NCI-H128 (cell line): ENCODE data around the gene AK5.
"Not testable (repeated sequence)": the region's sequence is repeated elsewhere in the genome, so short reads cannot be mapped to it uniquely, and the experiment has no call there.

ENCODE experiments used
- DNase-seq: peaks from one replicate; lab custom pipeline; 2025; ENCODE audit not compliant: unreplicated experiment; lab: John Stamatoyannopoulos, UW

The AK5 gene

GRCh38 chr1:77484926-77485325 is 203.1 kb downstream of the AK5 start:
- DNase-seq, result no peak

DNA sequence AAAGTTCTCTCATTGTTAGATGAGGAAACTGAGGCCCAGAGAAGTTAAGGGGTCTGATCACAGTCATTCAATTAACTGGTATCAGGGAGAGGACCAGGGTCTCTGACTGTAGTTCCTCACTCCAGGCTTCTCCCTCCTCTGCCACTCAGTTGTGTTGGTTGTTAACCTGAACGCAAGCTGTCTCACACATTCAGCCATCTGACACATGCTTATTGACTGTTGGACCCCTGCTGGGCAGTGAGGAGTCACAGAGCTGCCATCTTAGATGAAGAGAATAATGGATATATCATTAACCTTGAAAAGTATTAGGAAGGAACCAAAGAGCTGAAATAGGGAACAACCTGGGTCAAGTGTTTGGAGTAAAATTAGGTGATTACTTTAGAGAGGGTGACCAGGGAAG is 205.8 kb downstream of the AK5 start:
- no peak for DNase-seq

GRCh38 chr1:77489910-77490309 is 208.1 kb downstream of the AK5 start:
- DNase-seq, result no peak

- no peak for DNase-seq
Observed at GRCh38 chr1:77494026-77494425, 212.2 kb downstream of the AK5 start.

DNA sequence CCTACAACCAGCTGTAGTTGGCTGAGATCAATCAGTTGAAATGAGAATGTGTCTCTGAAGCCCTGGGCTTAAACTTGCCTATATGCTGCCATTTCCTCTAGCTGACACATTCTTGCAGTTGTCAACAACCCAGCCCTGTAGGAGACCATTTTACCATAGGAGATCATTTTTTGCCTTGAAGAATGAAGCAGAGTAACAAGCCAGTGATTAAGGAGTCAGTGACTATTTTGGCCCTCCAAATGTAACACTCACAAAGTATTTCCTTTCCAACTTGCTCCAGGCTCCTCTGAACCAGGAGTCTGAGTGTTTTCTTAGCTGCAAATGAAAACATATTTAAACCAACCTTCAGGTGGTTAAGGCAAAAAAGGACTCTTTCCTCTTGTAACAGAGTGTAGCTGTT is 217.1 kb downstream of the AK5 start:
- no peak for DNase-seq

DNA sequence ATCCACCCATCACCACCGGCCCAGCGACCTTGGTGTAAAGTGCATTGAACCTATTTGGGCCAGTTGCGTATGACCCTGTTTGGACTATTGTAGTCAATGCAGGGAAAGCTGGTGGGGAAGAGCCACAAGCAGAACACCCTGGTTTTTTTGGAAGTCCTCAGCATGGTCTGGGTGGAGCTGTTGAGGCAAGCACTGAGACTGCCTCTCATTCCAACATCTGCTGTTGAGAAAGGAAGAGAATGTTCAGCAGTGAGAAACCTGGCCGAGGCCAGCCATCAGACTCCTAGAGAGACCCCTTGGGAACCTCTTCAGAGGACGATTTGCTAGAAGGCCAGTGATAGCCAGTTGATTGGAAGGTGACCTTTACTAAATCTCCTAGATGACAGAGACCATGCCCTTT is 217.6 kb downstream of the AK5 start:
- DNase-seq, result no peak

DNA sequence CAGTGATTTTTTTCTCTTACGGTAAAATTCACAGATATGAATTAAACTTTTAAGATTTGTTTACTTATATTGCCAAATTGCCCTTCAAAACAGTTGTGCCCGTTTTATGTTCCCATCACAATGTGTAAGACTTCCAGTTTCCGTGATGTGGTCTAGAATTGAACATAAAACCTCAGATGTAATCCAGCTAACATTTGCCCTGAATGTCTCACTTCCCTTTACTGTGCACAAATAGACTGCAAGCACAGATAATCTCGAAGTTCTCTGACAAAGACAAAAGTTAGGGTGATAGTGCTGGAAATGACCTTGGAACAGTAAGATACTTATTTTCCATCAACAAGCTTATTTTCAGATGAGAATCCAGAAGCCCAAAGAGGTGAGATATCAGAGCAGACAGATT is 223.2 kb downstream of the AK5 start:
- no peak for DNase-seq

DNA sequence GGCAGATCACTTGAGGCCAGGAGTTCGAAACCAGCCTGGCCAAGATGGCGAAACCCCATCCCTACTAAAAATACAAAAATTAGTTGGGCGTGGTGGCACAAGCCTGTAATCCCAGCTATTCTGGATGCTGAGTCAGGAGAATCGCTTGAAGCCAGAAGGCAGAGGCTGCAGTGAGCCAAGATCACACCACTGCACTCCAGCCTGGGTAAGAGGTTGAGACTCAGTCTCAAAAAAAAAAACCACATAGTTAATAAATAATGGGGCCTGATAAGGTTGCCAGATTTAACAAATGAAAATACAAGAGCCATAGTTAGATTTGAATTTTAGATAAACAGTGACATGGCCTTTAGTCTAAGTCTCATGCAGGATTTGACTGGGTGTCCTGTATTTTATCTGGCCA is 225.0 kb downstream of the AK5 start:
- no peak for DNase-seq

DNA sequence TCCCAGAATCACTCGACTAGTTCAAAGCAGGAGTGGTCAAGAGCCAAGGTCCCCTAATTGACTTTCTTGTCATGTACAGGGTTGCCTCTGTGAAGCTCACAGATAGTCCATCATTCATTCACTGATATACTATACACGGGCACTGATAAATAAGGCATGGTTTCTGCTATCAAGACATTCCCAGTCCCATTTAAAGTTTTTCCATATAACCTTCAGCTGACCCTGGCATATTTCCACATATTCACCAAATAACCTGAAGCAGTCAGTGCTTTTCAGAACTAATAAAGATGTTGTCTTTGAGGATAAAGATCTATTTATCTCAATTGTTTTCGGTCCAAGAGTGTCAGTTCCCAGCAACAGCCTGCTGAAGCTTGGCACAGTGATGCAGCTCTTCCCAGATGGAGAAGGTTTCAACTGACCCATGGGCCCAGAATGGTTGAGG is 227.3 kb downstream of the AK5 start:
- DNase-seq, result no peak

GRCh38 chr1:77509898-77510297 is 228.1 kb downstream of the AK5 start:
- no peak for DNase-seq

- DNase-seq, result no peak
Observed at GRCh38 chr1:77511440-77511840, 229.6 kb downstream of the AK5 start.

DNA sequence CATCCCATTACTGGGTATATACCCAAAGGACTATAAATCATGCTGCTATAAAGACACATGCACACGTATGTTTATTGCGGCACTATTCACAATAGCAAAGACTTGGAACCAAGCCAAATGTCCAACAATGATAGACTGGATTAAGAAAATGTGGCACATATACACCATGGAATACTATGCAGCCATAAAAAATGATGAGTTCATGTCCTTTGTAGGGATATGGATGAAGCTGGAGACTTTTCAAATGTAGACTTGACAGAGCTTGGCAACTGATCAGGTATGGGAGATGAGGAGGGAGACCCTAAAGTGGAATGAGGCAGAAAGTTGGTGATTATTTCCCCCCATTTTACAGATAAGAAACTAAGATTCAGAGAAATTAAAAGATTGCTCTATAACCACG is 230.8 kb downstream of the AK5 start:
- not testable (repeated sequence) for DNase-seq

DNA sequence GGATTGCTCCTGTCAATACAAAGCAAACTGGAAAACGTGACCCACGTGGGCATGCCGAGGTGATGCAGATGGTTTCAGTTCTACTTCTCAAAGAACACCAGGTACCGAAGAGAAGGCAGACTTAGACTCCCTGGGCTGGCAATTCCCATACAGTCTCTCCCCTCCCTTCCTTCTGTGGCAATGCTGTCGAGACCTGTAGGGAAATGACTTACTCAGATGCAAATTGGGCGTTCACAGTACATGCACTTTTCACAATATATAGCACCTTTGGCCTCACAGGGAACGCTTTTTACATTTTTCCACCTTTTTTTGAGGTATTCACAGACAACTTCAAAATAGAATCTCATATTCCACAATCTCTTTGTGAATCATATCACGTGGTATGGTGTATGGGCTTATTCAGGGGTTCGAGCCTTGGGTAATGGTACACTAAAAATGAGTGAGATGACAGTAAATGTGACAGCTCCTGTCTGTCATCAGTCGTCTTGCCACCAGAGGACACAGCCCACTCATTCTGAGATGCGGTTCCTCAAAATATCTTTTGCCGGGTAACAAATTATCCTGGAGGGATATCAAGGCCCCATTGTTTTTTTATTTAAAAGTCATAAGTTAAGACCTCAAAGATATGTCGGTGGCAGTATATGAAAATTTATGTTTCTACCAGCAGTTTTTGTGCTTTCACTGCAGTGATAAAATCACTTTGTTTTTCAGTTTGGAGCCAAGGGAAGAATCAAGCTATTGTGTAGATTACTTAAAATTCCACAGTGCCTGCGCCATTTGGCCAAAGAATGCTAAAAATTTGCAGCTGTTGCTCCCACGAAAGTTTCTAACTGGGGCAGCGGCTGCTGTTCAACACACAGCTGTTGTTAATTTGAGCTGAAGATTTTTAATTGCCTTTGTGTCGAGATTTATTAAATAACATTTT is 232.3 kb downstream of the AK5 start:
- no peak for DNase-seq

DNA sequence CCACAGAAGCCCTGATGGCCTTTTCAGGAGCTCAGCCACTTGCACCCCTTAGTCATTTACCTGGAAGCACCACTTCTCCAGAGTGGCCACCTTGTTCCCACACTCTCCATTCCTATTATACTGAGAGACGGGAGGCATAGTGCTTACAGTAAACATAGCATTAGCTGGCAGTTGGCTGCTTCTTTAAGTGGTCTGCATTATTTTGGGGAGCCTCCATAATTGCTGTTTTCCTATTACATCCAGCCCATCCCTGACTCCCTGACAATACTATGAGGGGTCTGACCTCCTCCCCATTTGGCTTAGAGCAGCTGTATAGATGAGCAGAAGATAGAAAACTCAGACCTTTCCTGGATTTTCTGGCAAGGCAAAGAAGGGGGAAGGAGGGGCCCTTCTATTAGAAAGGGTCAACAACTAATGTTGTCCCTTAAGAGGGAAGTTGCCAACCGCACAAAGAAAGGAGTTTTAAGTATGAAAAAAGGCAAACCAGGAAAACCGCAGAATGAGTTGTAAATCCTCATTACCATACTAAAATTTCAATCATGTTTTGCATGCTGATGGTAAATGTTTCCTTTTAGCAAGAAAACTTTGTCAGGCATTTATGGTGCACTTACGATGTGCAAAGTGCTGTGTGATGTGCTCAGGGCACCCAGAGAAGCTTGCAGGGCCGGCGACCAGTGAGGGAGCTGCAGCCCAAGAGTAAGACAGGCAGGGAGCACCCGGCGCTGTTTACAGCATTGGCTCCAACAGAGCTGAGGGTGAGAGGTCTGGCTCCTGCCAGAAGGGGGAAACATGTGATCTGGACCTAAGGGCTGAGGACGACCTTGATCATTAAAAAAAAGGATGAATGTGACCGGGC is 233.3 kb downstream of the AK5 start:
- no peak for DNase-seq

- no peak for DNase-seq
Observed at GRCh38 chr1:77516106-77516505, 234.3 kb downstream of the AK5 start.

- no peak for DNase-seq
Observed at GRCh38 chr1:77524038-77524437, 242.2 kb downstream of the AK5 start.

- DNase-seq, result not testable (repeated sequence)
Observed at GRCh38 chr1:77531149-77531548, 249.3 kb downstream of the AK5 start.

DNA sequence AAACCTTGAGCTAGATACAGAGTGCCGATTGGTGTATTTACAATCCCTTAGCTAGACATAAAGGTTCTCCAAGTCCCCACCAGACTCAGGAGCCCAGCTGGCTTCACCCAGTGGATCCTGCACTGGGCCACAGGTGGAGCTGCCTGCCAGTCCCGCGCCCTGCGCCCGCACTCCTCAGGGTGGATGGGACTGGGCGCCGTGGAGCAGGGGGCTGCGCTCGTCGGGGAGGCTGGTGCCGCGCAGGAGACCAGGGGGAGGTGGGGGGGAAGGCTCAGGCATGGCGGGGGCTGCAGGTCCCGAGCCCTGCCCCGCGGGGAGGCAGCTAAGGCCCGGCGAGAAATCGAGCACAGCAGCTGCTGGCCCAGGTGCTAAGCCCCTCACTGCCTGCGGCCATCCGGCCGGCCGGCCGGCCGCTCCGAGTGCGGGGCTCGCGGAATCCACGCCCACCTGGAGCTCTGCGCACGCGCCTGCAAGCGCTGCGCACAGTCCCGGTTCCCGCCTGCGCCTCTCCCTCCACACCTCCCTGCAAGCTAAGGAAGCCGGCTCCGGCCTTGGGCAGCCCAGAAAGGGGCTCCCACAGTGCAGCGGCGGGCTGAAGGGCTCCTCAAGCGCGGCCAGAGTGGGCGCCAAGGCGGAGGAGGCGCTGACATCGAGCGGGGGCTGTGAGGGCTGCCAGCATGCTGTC is 249.9 kb downstream of the AK5 start:
- not testable (repeated sequence) for DNase-seq

GRCh38 chr1:77532641-77533040 is 250.8 kb downstream of the AK5 start:
- no peak for DNase-seq

DNA sequence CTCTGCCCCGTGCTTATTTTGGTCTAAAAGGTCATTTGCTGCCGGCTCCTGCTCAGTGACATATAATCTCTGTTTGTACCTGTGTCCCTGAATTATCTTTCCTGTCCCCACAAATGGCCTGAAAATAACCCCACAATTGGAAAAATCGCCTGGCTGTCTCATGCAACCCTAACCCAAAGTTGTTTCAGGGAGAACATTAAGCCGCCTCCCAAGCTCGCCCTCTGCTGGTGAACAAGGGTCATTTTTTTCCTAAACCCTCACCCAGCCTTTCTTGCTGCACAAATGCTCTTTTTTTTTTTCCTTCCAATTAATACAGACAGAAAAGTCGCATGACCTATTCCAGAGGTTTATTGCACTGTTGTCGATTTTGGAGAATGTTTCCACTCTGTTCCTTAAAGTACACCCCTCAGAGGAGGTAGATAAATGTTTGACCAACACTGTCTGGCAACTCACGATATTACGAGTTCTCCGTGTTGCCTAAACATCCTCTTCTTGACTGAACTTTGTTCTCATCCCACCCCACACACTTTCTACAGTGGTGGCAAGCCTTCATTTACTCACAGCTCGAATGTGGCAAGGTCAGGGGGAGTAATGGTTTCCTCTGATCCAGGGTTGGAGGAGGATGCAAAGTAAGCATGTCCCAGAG is 252.0 kb downstream of the AK5 start:
- DNase-seq, result peak; percentile 17

DNA sequence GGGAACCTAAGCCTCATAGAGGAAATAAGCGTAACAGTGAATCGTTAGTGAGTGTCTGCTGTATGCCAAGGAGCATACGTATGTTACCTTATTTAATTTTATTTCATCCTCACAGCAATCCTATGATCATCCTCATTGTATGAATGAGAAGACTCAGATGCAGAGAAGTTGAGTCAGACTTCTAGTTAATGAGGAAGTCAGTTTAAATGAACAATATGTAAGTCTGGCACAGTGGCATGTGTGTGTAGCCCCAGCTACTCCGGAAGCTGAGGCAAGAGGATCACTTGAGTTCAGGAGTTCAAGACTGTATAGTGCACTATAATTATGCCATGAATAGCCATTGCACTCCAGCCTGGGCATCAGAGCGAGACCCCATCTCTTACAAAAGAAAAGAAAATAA is 252.6 kb downstream of the AK5 start:
- no peak for DNase-seq
